NK-92 treated with Interleukin-12 subunit alpha and Interleukin-12 subunit beta, amount 100 ng/mL, for 24 hours (cell line): ENCODE measurements around the gene NLRC4.
"Not testable (repeated sequence)": the region's sequence is repeated elsewhere in the genome, so short reads cannot be mapped to it uniquely, and the experiment has no call there.

Experiments
- DNase-seq: peaks from one replicate; lab custom pipeline; 2025; lab: John Stamatoyannopoulos, UW

NLRC4 gene, protein sequence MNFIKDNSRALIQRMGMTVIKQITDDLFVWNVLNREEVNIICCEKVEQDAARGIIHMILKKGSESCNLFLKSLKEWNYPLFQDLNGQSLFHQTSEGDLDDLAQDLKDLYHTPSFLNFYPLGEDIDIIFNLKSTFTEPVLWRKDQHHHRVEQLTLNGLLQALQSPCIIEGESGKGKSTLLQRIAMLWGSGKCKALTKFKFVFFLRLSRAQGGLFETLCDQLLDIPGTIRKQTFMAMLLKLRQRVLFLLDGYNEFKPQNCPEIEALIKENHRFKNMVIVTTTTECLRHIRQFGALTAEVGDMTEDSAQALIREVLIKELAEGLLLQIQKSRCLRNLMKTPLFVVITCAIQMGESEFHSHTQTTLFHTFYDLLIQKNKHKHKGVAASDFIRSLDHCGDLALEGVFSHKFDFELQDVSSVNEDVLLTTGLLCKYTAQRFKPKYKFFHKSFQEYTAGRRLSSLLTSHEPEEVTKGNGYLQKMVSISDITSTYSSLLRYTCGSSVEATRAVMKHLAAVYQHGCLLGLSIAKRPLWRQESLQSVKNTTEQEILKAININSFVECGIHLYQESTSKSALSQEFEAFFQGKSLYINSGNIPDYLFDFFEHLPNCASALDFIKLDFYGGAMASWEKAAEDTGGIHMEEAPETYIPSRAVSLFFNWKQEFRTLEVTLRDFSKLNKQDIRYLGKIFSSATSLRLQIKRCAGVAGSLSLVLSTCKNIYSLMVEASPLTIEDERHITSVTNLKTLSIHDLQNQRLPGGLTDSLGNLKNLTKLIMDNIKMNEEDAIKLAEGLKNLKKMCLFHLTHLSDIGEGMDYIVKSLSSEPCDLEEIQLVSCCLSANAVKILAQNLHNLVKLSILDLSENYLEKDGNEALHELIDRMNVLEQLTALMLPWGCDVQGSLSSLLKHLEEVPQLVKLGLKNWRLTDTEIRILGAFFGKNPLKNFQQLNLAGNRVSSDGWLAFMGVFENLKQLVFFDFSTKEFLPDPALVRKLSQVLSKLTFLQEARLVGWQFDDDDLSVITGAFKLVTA

DNA sequence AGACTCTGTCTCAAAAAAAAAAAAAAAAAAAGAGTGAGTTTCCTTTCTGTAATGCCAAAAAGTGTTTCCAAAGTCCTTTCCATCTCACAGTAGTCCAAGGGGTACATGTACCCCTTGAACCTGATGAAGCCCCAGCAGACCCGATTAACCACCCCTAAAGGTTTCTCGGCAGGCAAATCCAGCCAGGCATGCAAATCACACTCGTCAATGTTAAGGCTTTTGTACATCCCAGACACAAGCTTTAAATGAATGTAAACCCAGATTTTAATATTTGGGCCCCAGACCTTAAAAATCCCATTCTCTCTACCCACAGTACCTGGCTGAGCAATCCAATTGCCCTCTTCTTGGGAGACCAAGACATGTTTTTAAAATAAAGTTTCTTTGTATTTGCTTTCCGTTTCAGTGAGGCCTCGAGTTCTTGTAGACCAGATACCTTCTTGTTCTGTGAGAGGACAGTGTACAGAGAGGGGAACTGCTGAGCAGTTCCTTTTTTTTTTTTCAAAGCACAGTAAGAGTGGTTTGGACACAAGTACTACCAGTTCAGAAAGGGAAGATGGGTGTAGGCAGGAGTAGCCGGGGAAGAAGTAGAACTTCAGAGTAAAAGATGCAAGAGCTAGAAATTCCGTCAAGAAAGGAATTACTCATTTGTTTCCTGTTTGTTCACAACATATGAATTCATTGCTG lies at the start of gene NLRC4:
Gene NLRC4, minus strand, starts transcription at position 465 of the 684 bp plus-strand sequence. CDS start 8,111 bp downstream, outside the sequence.
- no peak for DNase-seq

DNA sequence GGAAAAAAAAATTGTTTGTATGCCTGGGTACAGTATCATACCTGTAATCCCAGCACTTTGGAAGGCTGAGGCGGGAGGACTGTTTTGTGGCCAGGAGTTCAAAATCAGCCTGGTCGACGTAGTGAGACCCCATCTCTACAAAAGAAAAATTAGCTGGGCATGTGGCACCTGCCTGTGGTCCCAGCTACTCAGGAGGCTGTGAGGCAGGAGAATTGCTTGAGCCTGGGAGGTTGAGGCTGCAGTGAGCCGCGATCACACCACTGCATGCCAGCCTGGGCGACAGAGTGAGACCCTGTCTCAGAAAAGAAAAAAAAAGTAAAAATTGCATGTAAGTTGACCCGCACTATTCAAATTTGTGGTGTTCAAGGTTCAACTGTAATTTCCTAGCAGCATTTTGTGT lies 45.9 kb upstream of the NLRC4 start:
- DNase-seq: no peak

DNA sequence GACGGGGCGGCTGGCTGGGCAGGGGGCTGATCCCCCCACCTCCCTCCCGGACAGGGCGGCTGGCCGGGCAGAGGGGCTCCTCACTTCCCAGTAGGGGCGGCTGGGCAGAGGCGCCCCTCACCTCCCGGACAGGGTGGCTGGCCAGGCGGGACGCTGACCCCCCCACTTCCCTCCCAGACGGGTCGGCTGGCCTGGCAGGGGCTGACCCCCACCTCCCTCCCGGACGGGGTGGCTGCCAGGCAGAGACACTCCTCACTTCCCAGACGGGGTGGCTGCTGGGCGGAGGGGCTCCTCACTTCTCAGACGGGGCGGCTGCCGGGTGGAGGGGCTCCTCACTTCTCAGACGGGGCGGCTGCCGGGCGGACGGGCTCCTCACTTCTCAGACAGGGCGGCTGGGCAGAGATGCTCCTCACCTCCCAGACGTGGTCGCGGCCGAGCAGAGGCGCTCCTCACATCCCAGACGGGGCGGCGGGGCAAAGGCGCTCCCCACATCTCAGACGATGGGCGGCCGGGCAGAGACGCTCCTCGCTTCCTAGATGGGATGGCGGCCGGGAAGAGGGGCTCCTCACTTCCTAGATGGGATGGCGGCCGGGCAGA lies 29.4 kb upstream of the NLRC4 start:
- not testable (repeated sequence) for DNase-seq

DNA sequence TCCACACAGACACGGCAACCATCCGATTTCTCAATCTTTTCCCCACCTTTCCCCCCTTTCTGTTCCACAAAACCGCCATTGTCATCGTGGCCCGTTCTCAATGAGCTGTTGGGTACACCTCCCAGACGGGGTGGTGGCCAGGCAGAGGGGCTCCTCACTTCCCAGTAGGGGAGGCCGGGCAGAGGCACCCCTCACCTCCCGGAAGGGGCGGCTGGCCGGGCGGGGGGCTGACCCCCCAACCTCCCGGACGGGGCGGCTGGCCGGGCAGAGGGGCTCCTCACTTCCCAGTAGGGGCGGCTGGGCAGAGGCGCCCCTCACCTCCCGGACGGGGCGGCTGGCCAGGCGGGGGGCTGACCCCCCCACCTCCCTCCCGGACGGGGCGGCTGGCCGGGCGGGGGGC lies 28.8 kb upstream of the NLRC4 start:
- not testable (repeated sequence) for DNase-seq

DNA sequence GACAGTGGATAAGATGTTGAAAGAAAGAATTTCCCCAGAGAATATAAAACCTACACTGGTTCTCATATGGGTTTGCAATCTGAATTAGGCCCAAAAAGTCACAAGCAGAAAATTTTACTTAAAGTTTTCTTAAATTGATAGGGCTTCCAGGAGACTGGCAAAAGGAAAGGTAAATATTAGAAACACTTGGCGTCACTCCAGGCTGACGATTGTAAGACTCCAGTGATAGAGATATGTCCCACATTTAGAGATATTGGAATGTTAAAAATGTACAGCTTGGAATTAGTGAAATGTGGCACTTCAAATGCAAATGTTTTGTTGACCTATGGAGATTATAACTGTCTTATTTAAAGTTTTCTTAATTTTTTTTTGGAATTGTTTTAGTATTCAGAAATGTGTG lies 27.1 kb upstream of the NLRC4 start:
- DNase-seq: no peak

DNA sequence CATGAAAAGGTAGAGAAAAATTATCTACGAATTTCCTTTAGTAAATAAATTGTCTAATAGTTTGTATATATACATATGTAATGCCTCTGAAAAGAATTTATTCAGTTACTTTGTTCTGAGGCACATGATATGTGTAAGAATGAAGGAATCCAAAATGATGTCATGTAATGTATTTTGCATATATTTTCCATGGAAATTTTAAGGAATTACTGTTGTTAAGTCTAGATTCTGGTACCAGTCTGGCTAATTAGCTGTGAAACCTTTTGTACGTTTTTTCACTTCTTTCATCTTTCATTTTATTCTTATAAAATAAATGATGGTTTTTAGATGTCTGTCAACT lies 25.3 kb upstream of the NLRC4 start:
- DNase-seq: no peak

DNA sequence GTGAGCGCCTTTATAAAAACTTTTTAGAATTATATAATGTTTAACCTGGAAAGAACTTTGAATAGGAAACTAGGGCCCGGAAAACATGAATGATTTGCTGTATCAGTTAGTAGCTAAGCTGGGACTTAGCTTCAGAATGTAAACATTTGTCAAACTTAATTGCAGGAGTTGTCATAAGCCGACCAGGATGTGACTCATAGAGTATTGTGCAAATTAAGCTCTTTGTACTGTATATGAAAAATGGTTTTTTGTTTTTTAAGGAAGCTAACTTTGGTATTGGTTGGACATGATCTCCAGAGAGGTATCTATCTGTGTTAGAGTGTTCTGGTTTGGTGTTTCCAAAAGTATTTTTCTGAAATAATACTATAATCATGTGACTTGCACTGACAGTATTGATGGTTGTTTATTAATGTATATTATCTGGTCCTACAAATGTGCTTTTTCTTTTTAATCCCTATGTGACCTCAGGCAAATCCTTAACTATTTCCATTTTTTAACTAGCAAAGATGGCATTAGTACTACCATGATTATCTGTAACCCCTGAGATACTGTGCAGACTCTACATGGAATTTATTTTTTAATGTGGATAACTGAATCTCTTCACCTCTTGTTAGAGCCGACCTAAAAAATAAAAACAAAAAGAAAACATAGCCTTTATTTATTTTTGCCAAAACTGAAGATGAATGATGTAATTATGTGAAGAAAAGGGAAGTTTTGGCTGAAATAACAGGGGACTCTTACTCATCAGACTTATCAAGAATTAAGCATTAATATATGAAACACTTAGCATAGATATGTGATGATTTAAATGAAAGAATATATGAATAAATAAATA lies 24.7 kb upstream of the NLRC4 start:
- DNase-seq: no peak

DNA sequence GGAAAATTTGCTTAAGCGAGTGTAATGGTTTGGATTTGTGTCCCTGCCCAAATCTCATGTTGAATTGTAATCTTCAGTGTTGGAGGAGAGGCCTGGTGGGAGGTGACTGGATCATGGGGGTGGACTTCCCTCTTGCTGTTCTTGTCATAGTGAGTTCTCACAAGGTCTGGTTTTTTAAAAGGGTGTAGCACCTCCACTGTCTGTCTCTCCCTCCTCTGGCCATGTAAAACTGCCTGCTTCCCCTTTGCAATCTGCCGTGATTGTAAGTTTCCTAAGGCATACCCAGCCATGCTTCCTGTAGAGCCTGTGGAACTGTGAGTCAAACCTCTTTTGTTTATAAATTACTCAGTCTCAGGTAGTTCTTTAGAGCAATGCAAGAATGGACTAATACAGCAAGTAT lies 19.6 kb upstream of the NLRC4 start:
- DNase-seq: no peak

DNA sequence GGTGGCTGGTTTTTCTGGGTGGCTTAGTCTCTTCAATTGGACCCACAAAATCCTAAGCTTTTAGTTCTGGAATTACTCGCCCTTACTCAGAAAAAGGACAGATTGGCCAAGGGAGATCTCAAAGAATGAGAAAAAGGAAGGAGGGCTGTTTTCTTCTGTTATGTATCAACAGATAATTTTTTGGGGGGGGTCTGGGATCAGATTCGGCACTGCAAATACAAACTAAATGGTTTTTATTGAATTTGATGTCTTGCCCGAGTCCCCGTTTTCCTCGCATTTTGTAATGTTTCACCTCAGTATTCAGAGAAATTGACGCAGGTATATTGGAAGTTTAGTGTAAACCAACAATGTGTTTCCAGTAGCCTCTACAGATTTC lies 13.8 kb upstream of the NLRC4 start:
- no peak for DNase-seq

DNA sequence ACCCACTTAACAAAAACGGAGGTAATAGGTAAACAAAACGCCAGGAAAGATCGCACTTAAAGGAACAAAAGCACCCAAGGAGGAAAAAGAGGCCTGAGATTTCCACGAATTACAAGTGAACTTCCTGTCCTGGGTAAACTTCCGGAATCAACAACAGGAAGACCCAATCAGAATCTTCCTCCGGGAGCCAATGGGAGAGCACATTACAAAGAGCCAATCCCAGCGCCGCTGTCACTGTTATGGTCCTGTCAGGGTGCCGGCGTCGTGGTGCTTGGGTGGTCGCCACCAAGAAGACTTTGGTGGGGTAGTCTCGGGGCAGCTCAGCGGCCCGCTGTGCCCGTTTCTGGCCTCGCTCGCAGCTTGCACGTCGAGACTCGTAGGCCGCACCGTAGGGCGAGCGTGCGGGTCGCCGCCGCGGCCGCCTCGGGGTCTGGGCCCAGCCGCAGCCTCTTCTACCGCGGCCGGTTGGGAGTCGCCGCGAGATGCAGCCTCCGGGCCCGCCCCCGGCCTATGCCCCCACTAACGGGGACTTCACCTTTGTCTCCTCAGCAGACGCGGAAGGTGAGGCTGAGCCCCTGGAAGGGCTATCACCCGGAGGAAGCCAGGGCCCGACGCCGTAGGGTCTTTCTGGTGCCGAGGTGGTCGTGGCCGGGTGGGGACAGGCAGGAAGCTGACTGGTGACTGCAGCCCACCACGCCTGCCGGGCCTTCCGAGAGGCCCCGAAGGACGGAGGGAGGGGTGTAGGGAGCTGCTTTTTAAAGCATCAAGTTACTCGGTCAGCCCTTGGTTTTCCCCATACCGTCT lies 13.2 kb upstream of the NLRC4 start, which contains the start of gene YIPF4:
Gene YIPF4, plus strand, starts transcription at position 231 of the 804 bp plus-strand sequence. Its CDS starts 252 bp downstream, at position 483.
- peak; percentile 71 for DNase-seq

DNA sequence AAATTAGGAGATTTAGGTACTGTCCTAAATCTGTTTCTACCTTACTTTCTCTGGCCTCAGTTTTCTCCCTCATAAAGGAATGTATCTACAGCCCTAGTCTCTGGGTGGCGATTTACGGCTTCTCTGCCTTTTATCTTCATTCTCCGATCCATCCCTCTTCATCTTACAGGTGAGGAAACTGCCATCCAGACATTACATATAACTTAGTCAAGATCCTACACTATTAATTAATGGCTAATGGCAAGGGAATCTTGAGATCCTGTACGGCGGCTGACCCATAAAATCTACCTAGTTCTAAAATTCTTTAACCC lies 12.6 kb upstream of the NLRC4 start:
- DNase-seq: no peak

DNA sequence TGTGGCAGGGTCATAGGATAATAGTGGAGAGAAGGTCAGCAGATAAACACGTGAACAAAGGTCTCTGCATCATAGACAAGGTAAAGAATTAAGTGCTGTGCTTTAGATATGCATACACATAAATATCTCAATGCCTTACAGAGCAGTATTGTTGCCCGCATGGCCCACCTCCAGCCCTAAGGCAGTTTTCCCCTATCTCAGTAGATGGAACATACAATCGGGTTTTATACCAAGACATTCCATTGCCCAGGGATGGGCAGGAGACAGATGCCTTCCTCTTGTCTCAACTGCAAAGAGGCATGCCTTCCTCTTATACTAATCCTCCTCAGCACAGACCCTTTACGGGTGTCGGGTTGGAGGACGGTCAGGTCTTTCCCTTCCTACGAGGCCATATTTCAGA lies 11.1 kb upstream of the NLRC4 start:
- not testable (repeated sequence) for DNase-seq

DNA sequence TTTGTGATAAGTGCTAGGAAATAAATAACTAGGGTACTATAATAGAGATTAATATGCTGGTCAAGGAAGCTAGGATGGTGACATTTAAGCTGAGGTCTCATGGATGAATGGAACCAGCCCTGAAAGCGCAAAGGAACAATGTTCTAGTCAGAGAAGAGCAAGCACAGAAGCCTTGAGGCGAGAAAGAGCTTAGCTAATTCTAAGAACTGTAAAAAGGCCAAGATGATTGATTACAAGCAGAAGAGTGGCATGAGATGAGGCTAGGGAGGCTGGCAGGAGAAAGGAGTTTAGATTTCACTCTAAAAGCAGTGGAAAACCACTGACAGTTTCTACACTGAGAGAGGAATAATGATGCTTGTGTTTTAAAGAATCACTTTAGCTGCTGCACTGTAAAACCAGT lies 9.6 kb upstream of the NLRC4 start:
- DNase-seq: no peak

DNA sequence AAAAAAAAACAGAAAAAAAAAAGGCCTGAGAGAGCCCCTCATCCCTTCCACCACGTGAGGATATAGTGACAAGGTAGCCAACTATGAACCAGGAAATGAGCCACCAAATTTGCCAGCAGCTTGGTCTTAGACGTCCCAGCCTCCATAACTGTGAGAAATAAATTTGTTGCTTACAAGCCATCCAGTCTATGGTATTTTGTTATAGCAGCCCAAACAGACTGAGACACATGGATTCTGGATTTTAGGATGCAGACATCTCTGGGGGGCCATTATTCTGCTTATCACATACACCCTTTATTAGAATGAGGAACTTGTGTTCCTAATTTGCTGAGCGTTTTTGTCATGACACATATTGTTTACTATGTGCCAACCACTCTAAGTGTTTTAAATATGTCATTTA lies 7.6 kb upstream of the NLRC4 start:
- DNase-seq: no peak

DNA sequence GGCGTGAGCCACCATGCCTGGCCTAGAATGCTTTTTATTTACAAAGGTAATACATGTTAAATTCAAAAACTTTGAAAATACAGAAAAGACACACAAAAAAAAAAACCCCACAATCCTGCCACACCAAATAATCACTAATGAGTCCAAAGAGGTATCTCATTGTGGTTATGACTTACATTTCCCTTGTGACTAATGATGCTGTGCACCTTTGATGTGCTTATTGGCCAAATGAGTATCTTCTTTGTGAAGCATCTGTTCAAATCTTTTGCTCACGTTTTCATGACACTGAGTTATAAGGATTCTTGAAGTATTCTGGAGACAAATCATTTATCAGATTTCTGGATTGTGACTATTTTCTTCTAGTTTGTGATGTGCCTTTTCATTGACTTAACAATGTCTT lies 6.4 kb upstream of the NLRC4 start:
- DNase-seq: no peak

DNA sequence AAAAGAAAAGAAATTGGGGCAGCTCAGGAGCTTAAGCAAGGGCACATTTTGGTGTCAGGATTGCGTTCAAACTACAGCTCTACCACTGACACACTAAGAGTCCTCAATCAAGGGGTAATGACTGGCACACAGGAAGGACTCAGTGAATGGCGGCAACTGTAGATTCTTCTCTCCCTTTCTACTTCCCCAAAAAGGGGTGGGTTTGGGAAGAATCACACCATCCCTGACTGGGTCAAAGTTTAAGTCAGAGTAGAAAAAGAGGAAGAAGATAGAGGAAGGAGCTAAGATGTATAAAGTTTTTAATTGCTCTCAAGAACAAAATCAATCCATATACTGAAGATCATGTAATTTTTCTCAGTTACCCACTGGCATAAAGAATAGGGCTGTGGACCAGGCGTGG lies 2.6 kb downstream of the NLRC4 start:
- DNase-seq: no peak

DNA sequence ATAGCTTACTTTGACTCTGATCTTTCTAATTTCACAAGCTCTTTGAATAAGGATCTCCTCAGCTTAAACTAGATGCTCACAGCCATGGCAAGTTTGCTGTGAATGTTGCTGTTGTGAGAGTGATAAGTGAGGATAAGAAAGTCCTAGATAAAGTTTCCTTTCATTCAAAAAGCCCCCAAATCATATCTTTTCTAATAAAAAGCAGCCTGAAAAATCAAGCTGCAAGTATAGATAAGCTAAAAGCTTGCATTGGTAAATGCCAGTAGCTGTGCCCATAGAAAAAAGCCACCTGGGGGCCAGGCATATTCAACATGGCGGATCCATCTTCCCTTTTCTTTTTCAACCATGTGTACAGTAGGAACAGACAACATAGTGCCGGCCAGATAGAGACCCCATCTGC lies 4.3 kb downstream of the NLRC4 start:
- no peak for DNase-seq

DNA sequence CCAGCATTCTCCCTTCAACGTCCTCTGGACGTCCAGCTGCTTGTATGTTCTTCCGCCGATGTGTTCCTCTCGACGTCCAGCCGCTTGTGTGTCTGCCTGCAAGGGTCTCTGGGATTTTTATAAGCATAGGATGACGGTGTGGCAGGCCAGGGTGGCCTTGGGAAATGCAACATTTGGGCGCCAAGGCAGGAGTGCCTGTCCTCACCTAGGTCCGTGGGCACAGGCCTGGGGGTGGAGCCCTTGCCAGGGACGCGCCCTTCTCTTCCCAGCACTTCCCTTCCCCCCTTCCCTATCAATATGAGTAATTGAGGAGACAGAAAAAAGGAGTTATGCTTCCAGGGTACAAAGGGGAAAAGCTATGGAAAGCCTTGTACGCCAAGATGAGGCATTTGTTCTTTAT lies 6.4 kb downstream of the NLRC4 start:
- no peak for DNase-seq

DNA sequence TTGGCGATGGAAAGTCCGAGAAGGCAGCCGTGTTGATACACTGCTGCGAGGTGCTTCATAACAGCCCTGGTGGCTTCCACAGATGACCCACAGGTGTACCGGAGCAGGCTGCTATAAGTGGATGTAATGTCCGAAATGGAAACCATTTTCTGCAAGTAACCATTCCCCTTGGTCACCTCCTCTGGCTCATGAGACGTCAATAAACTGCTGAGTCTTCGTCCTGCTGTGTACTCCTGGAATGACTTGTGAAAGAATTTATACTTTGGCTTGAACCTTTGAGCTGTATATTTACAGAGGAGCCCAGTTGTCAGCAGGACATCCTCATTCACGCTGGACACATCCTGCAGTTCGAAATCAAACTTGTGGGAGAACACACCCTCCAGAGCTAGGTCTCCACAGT lies 14.4 kb downstream of the NLRC4 start:
- DNase-seq: no peak

DNA sequence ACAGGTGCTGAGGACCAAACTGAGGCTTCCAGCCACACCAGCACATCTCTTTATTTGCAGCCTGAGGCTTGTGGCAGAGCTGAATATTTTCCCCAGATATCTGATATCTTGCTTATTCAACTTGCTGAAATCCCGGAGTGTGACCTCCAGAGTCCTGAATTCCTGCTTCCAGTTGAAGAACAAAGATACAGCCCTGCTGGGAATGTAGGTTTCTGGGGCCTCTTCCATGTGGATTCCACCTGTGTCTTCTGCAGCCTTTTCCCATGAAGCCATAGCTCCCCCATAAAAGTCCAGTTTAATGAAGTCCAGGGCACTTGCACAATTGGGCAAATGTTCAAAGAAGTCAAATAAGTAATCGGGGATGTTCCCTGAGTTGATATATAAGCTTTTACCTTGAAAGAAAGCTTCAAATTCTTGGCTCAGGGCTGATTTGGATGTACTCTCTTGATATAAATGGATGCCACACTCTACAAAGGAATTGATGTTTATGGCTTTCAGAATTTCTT lies 14.9 kb downstream of the NLRC4 start:
- no peak for DNase-seq
